Neural cell (in vitro differentiated cells): ENCODE data around the gene ELN. TPM values are rescaled to one million over a fixed set of nuclear protein-coding genes. Genes with fewer than 3 reads are reported as not detected.

ENCODE experiments used
- H2AFZ ChIP-seq: fragments of 200-600, 300-800 bp; sonication (generic), shearing (Covaris generic); 2 replicates; pipeline ENCODE4 v1.6.0; 2014; ENCODE audit warnings: low read depth, mild to moderate bottlenecking, antibody characterized with exemption, low read length, moderate library complexity
- H3F3A ChIP-seq: fragments of 200-600 bp; shearing (Covaris generic); 2 replicates; pipeline ENCODE4 v1.6.1; 2016; ENCODE audit warnings: mild to moderate bottlenecking, moderate library complexity, mixed read lengths, antibody characterized with exemption, low read length; ENCODE audit not compliant: insufficient read depth, poor library complexity, severe bottlenecking
- H3K27ac ChIP-seq: fragments of 200-600, 300-800 bp; sonication (generic), shearing (Covaris generic); 2 replicates; pipeline ENCODE4 v1.5.1; 2014; ENCODE audit warnings: mild to moderate bottlenecking, low read length, moderate library complexity
- H3K27me3 ChIP-seq: fragments of 300-800, 200-600 bp; sonication (generic), shearing (Covaris generic); 2 replicates; pipeline ENCODE4 v1.6.0; 2014; ENCODE audit warnings: mild to moderate bottlenecking, low read depth, low read length, moderate library complexity; ENCODE audit not compliant: insufficient read depth
- H3K36me3 ChIP-seq: fragments of 300-800, 200-600 bp; sonication (generic), shearing (Covaris generic); 2 replicates; pipeline ENCODE4 v1.5.1; 2014; ENCODE audit warnings: mild to moderate bottlenecking, antibody characterized with exemption, low read length, moderate library complexity; ENCODE audit not compliant: insufficient read depth
- H3K4me2 ChIP-seq: fragments of 300-800, 200-600 bp; sonication (generic), shearing (Covaris generic); 2 replicates; pipeline ENCODE4 v1.6.0; 2014; ENCODE audit warnings: mild to moderate bottlenecking, low read length
- H3K4me3 ChIP-seq: fragments of 300-800, 200-600 bp; sonication (generic), shearing (Covaris generic); 2 replicates; pipeline ENCODE4 v1.5.1; 2014; ENCODE audit warnings: mild to moderate bottlenecking, low read length, moderate library complexity
- H3K79me2 ChIP-seq: fragments of 200-600 bp; shearing (Covaris generic); replicated peaks from 2 replicates; pipeline ENCODE4 v1.6.0; 2014; ENCODE audit warnings: mild to moderate bottlenecking, low read length, moderate library complexity; ENCODE audit not compliant: insufficient read depth
- H3K9ac ChIP-seq: fragments of 300-800, 200-600 bp; sonication (generic), shearing (Covaris generic); 2 replicates; pipeline ENCODE4 v1.6.1; 2016; ENCODE audit warnings: mild to moderate bottlenecking, low read length, mixed read lengths
- H3K9me2 ChIP-seq: fragments of 200-600 bp; shearing (Covaris generic); 2 replicates; pipeline ENCODE4 v1.6.1; 2016; ENCODE audit warnings: mild to moderate bottlenecking, low read length, mixed read lengths; ENCODE audit not compliant: insufficient read depth
- H3K9me3 ChIP-seq: fragments of 200-600, 300-800 bp; sonication (generic), shearing (Covaris generic); 2 replicates; pipeline ENCODE4 v1.6.1; 2016; ENCODE audit warnings: mild to moderate bottlenecking, mixed run types, low read length, moderate library complexity, mixed read lengths
- H4K20me1 ChIP-seq: fragments of 200-600 bp; shearing (Covaris generic); 2 replicates; pipeline ENCODE4 v1.6.1; 2016; ENCODE audit warnings: mild to moderate bottlenecking, mixed run types; ENCODE audit not compliant: insufficient read depth
- EP300 ChIP-seq: fragments of 450-650 bp; conservative IDR thresholded peaks from 2 replicates; pipeline ENCODE4 v1.6.1; 2014; ENCODE audit warnings: antibody characterized with exemption, mild to moderate bottlenecking, moderate library complexity; ENCODE audit not compliant: poor library complexity, severe bottlenecking
- EZH2 ChIP-seq: fragments of 200-600, 300-800 bp; shearing (Covaris generic), sonication (generic); IDR thresholded peaks from 2 replicates; pipeline ENCODE4 v1.6.1; 2014; ENCODE audit warnings: antibody characterized with exemption, low read length, borderline replicate concordance, mild to moderate bottlenecking; ENCODE audit not compliant: insufficient read depth, poor library complexity, severe bottlenecking
- MXI1 ChIP-seq: fragments of 450-650 bp; conservative IDR thresholded peaks from 2 replicates; pipeline ENCODE4 v1.6.1; 2014; ENCODE audit warnings: antibody characterized with exemption, mild to moderate bottlenecking; ENCODE audit not compliant: poor library complexity, severe bottlenecking
- RAD21 ChIP-seq: fragments of 450-650 bp; conservative IDR thresholded peaks from 2 replicates; pipeline ENCODE4 v1.6.1; 2014; ENCODE audit warnings: antibody characterized with exemption, mild to moderate bottlenecking, moderate library complexity
- SMC3 ChIP-seq: fragments of 450-650 bp; conservative IDR thresholded peaks from 2 replicates; pipeline ENCODE4 v1.6.1; 2014; ENCODE audit warnings: antibody characterized with exemption, mild to moderate bottlenecking, moderate library complexity; ENCODE audit not compliant: poor library complexity
- TAF1 ChIP-seq: IDR thresholded peaks from 2 replicates; pipeline ENCODE4 v1.6.1; 2012; ENCODE audit warnings: low read depth
- polyA plus RNA-seq: library from polyadenylated mRNA; depleted of rRNA; stranded (reverse); fragments of >200 nt; gene quantifications from 2 replicates; pipeline ENCODE4 v1.2.3, GENCODE V29; 2014
- TF ChIP-seq, protein P1 (sequence below): IDR thresholded peaks from 2 replicates; pipeline ENCODE4 v1.6.1; 2012; ENCODE audit warnings: borderline replicate concordance
- TF ChIP-seq, protein P2 (sequence below): fragments of 450-650 bp; IDR thresholded peaks from 2 replicates; pipeline ENCODE4 v1.5.1; 2014; ENCODE audit warnings: antibody characterized with exemption, mild to moderate bottlenecking, moderate library complexity; ENCODE audit not compliant: poor library complexity, severe bottlenecking

Gene ELN
- polyA plus RNA-seq, 1 donor from 2014 or later: not detected

DNA sequence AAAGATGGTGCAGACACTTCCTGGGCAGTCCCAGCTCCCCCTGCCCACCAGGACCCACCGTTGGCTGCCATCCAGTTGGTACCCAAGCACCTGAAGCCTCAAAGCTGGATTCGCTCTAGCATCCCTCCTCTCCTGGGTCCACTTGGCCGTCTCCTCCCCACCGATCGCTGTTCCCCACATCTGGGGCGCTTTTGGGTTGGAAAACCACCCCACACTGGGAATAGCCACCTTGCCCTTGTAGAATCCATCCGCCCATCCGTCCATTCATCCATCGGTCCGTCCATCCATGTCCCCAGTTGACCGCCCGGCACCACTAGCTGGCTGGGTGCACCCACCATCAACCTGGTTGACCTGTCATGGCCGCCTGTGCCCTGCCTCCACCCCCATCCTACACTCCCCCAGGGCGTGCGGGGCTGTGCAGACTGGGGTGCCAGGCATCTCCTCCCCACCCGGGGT, 41.1 kb downstream of the ELN start:
- Histone ChIP-seq H3K9me2 (no peaks in the 10 kb centered on the region), H4K20me1 (no peaks in the 10 kb centered on the region), H3K9me3 (no peaks in the 10 kb centered on the region), H3F3A (no peaks in the 10 kb centered on the region), H3K36me3 (no peaks in the 10 kb centered on the region), H3K4me2 (no peak overlapping the region), H2AFZ (no peak overlapping the region), H3K27ac (no peak overlapping the region), H3K27me3 (no peaks in the 10 kb centered on the region), H3K9ac (no peak overlapping the region), H3K79me2 (no peaks in the 10 kb centered on the region), H3K4me3 (no peak overlapping the region)
- TF ChIP-seq MXI1: no peak
- TF ChIP-seq, protein P1, sequence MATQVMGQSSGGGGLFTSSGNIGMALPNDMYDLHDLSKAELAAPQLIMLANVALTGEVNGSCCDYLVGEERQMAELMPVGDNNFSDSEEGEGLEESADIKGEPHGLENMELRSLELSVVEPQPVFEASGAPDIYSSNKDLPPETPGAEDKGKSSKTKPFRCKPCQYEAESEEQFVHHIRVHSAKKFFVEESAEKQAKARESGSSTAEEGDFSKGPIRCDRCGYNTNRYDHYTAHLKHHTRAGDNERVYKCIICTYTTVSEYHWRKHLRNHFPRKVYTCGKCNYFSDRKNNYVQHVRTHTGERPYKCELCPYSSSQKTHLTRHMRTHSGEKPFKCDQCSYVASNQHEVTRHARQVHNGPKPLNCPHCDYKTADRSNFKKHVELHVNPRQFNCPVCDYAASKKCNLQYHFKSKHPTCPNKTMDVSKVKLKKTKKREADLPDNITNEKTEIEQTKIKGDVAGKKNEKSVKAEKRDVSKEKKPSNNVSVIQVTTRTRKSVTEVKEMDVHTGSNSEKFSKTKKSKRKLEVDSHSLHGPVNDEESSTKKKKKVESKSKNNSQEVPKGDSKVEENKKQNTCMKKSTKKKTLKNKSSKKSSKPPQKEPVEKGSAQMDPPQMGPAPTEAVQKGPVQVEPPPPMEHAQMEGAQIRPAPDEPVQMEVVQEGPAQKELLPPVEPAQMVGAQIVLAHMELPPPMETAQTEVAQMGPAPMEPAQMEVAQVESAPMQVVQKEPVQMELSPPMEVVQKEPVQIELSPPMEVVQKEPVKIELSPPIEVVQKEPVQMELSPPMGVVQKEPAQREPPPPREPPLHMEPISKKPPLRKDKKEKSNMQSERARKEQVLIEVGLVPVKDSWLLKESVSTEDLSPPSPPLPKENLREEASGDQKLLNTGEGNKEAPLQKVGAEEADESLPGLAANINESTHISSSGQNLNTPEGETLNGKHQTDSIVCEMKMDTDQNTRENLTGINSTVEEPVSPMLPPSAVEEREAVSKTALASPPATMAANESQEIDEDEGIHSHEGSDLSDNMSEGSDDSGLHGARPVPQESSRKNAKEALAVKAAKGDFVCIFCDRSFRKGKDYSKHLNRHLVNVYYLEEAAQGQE: no peak
- TF ChIP-seq RAD21: no peak
- TF ChIP-seq, protein P2, sequence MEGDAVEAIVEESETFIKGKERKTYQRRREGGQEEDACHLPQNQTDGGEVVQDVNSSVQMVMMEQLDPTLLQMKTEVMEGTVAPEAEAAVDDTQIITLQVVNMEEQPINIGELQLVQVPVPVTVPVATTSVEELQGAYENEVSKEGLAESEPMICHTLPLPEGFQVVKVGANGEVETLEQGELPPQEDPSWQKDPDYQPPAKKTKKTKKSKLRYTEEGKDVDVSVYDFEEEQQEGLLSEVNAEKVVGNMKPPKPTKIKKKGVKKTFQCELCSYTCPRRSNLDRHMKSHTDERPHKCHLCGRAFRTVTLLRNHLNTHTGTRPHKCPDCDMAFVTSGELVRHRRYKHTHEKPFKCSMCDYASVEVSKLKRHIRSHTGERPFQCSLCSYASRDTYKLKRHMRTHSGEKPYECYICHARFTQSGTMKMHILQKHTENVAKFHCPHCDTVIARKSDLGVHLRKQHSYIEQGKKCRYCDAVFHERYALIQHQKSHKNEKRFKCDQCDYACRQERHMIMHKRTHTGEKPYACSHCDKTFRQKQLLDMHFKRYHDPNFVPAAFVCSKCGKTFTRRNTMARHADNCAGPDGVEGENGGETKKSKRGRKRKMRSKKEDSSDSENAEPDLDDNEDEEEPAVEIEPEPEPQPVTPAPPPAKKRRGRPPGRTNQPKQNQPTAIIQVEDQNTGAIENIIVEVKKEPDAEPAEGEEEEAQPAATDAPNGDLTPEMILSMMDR: no peak
- no peak for TF ChIP-seq TAF1

DNA sequence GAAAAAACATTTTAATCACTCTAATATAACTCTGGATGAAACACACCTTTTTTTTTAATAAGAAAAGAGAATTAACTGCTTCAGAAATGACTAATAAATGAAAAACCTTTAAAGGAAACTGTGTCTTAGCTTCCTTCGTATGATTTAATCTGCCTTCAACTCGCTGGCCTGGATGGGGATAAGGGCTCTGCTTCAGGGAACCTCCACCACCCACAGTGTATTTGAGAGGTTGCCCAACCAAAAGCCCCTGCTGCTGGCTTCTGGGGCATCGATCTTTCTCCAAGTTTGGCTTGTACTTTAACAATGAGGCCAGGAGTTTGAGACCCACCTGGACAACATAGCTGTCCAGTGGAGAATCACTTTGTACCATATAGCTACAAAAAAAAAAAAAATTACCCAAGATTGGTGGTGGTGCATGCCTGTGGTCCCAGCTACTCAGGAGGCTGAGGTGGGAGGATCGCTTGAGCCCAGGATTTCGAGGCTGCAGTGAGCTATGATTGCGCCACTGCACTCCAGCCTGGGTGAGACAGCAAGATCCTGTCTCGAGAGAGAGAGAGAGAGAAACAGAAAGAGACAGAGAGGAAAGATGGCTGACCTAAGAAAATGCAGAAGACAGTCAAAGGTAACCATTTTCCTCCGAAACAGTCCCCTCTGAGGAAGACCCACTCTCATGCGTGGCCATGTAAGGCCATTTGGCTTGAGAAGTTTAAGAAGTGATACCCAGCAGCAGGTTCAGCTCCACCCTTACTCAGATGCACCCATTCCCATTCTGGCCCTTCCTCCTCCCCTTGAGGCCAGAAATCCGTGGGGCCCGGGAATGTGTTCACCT, 42.0 kb downstream of the ELN start:
- Histone ChIP-seq H3F3A (no peaks in the 10 kb centered on the region), H3K27ac (no peak overlapping the region), H3K9me2 (no peaks in the 10 kb centered on the region), H4K20me1 (no peaks in the 10 kb centered on the region), H3K79me2 (no peaks in the 10 kb centered on the region), H3K9ac (no peak overlapping the region), H3K36me3 (no peaks in the 10 kb centered on the region), H3K9me3 (no peaks in the 10 kb centered on the region), H3K27me3 (no peaks in the 10 kb centered on the region), H3K4me2 (no peak overlapping the region), H3K4me3 (no peak overlapping the region), H2AFZ (no peak overlapping the region)
- TF ChIP-seq EZH2: no peak
- no peak for TF ChIP-seq SMC3
- no peak for TF ChIP-seq EP300
- no peak for TF ChIP-seq TAF1
- TF ChIP-seq MXI1: no peak
- TF ChIP-seq, protein P2: no peak
